HG03045 (cell line): ENCODE results near the gene PUS3.
"Not testable (repeated sequence)": the region's sequence is repeated elsewhere in the genome, so short reads cannot be mapped to it uniquely, and the experiment has no call there.

Experiments used
- ATAC-seq: cut with Tn5 transposase; IDR thresholded peaks from one replicate; pipeline ENCODE4 v1.9.1; 2021; ENCODE audit warnings: mild to moderate bottlenecking, moderate library complexity; ENCODE audit not compliant: unreplicated experiment

The PUS3 gene

DNA sequence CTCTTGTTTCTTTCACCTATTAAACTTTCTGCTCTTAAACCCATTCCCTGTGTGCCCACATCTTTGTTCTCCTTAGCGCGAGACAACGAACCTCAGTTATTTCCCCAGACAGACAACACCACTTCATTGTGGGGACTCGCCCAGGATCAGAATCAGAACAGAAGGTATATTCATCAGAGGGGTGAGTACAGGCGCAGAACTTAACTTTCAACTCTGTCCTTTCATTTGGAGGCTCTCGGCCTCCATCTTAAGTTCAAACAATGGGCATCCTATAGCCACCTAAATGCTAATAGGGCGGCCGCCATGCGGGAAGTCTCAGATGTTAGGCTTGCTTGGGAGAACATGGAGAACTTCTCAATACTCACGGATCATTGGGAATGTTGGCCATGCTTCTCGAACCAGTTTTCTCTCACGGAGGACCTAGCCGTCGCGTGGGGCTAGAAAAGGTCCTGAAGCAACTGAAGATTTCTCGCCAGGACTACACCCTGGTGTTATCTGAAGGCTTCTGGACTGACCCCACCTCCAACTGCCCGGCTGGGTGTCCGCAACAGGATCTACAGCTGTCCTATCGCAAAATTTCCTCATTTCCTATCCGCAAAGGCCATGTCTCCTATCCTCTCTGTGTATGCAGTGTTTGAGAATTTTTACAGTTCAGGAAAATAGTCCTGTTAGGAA lies 29.0 kb downstream of the PUS3 start:
- no peak for ATAC-seq

DNA sequence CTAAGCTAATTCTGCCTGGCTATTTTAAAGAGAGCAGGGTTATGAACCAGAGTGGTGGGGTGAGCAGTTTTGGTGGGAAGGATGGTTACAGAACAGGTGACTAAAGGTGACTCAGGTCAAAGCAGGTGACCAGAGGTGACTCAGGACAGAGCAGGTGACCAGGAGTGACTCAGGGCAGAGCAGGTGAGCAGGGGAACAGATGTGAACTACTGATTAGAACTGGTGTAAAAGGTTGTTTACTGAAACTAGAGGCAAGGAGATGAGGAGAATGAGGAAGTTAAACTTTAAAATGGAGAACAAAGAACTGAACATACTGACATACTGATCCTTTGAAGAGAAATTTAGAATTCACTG lies 30.9 kb downstream of the PUS3 start:
- ATAC-seq, result no peak

DNA sequence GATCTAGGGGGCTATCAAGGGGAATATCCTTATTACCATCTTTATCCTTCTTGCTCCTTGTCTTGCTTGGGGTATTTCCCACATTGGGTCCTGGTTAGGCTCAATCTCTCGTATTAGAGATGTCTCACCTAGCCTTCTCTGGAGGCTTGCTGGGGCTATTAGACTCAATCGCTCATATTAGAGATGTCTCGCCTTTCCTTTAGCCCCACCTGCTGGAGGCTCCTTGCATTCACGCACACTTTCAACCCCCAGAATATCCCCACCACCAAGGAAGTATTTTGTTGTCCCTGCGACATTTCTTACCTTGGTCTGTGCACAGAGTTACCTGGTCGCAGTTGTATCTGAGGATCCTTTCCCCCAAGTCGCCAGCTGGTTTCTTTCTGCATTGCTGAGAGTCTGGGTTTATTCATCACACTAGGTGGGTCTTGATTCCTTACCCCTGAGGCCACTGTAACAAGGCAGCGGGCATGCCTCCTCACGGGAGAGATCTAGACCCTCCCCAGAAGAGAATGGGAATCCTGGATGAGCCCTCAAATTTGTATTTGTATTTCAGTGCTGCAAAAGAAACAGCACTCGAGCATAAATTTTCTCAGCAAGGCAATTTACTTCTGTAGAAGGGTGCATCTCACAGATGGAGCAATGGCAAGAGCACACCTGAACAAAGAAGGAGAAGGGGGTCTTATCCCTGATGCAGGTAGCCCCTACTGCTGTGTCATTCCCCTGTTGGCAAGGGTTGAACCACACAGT lies 31.4 kb downstream of the PUS3 start:
- no peak for ATAC-seq

DNA sequence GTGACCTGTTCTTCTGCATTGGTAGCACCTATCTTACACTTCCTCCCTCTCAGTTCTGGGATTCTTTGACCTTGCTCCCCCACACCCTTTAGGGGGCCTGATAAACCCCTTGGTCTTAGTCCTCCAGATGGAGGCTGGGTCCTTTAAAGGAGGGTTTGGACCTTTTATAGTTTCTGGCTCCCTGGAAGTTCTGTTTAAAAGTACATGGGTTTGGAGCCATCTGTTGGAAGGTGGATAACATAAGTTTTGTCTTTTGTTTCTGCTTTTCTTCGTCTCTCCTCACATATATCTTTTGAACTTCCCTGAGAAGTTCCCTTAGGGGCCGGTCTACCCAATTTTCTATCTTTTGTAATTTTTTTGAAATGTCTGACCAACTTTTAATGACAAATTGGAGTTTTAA lies 33.5 kb downstream of the PUS3 start:
- no peak for ATAC-seq

DNA sequence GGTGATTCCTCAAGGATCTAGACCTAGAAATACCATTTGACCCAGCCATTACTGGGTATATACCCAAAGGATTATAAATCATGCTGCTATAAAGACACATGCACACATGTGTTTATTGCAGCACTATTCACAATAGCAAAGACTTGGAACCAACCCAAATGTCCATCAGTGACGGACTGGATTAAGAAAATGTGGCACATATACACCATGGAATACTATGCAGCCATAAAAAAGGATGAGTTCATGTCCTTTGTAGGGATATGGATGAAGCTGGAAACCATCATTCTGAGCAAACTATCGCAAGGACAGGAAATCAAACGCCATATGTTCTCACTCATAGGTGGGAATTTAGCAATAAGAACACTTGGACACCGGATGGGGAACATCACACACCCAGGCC lies 37.7 kb downstream of the PUS3 start:
- not testable (repeated sequence) for ATAC-seq

DNA sequence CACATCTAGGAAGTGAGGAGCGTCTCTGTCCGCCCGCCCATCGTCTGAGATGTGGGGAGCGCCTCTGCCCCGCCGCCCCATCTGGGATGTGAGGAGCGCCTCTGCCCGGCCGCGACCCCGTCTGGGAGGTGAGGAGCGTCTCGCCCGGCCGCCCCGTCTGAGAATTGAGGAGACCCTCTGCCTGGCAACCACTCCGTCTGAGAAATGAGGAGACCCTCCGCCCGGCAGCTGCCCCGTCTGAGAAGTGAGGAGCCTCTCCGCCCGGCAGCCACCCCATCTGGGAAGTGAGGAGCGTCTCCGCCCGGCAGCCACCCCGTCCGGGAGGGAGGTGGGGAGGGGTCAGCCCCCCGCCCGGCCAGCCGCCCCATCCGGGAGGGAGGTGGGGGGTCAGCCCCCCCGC lies 40.2 kb downstream of the PUS3 start:
- ATAC-seq, result not testable (repeated sequence)

DNA sequence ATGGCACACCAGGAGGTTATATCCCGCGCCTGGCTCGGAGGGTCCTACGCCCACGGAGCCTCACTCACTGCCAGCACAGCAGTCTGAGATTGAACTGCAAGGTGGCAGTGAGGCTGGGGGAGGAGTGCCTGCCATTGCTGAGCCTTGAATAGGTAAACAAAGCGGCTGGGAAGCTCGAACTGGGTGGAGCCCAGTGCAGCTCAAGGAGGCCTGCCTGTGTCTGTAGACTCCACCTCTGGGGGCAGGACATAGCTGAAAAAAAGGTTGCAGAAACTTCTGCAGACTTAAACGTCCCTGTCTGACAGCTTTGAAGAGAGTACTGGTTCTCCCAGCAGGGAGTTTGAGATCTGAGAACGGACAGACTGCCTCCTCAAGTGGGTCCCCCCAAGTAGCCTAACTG lies 45.3 kb downstream of the PUS3 start:
- ATAC-seq, result not testable (repeated sequence)

DNA sequence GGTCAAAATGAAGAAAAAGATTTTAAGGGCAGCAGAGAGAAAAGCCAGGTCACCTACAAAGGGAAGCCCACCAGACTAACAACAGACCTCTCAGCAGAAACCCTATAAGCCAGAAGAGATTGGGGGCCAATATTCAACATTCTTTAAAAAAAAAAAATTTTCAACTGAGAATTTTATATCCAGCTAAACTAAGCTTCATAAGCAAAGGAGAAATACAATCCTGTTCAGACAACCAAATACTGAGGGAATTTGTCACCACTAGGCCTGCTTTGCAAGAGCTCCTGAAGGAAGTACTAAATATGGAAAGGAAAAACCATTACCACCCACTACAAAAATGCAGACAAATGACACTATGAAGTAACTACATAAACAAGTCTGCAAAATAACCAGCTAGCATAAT lies 56.8 kb downstream of the PUS3 start:
- no peak for ATAC-seq
